Measurements from ENCODE around the gene PLXND1.
A peak's percentile ranks its signal among the peaks of the same experiment; 100 is the strongest.
"Not testable (repeated sequence)": the region's sequence is repeated elsewhere in the genome, so short reads cannot be mapped to it uniquely, and the experiment has no call there.

PLXND1 gene

DNA sequence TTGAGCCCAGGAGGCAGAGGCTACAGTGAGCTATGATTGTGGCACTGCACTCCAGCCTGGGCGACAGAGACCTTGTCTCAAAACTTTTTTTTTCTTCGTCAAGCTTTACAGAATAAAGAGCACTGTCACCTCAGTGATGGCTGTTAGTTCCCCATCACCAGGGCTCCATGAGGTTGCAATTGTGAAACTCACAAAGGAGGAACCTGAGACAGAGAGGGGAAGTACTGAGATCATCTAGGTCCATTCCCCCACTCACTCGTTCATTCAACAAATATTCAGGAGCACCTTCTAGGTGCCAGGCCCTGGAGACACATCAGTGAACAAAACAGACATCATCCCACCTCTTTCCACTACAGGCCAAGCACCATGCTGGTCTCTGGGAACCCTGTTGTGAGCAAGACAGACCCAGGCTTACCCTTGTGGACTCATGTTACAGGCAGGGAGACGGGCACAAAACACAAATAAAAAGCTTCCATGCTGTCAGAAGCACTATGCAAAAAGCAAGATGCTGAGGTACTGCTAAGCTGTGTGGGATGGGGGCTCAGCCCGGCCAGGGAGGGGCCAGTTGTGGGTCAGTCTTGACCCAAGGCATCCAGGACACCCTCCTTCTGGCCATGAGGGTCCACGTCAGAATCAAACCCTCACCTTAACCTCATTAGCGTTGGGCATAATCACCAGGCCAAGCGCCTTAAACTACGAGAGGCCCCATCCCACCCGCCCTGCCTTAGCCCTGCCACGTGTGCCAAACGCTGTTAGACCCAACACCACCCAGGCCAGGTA, 80.2 kb downstream of the PLXND1 start:
- DNase-seq: peak in 3 of 14 donors; percentile 8 to 11 (median 10)

DNA sequence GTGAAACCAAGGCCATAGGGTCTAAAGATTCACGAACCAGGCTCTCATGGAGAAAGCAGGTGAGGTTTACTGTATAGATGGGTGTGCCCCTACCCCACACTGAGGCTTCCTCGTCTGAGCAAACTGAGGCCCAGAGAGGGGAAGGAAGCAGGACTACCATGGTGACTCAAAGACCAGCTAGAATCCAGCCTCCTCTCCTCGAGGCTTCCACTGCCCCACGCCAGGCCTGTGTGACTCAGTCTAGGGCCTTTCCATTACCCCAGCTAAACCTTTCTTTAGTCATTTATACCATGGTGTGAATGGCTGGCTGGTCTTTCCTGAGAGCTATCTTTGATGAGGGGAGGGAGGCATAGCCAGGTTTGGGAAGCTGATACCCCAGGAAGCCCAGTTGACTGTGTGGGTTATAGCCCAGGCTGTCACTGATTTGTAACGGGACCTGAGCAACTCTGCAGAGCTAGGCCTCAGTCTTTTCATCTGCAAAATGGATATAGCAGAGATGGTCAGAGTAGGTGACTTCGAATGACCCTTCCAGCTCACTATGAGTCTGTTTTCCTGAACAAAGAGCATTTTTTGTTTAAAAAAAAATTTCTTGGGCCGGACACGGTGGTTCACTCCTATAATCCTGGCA, 81.0 kb downstream of the PLXND1 start:
- no peak for DNase-seq

DNA sequence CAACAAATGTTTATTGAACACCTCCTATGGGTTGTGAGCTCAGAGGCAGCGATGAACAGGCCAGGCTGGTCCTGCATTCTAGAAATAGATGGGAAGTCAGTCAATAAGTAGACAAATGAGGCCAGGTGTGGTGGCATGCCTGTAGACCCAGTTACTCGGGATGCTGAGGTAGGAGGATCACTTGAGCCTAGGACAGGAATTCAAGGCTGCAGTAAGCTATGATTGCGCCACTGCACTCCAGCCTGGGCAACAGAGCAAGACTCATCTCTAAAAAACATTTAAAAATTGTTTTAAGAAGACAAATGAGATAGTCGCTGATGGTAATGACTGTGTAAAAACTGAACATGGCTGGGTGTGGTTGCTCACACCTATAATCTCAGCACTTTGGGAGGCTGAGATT, 82.4 kb downstream of the PLXND1 start:
- no peak for DNase-seq

DNA sequence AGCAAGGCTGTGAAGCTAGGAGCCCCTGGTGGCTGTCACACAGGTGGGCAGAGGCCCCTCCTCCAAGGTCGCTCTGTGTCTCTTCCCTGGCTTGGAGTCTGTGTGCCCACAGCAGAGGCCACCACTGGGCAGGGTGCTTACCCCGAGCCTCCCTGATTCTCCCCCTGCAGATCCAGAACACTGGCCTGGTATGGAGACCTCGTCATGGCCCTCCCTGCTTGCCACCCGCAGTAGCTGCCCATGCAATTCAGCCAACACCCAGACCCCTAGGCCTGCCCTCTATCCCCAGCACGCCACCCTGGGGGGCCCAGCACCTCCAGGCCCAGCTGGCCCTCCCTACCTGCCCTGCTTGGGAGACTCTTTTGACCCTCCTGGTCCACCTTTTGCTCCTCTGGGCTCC, 83.5 kb downstream of the PLXND1 start:
- DNase-seq: no peak

DNA sequence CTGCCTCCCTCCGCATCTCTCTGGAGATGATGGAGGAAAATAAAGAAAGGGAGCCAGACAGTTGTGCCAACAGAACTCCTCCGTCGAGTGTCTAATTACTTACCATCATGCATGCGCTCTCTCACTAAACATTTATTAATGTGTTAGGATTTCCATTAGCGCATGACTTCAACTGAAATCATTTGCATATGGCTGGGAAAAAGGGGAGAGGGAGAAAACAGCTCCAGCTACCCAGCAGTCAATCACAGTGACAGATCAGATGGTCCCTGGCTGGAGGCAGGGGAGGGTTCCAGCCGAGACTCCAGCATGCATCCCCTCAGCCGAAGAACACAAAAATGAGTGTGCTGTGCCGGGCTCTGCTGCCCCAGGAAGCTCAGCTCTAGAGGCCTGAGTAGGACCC, 84.9 kb downstream of the PLXND1 start:
- DNase-seq: no peak

DNA sequence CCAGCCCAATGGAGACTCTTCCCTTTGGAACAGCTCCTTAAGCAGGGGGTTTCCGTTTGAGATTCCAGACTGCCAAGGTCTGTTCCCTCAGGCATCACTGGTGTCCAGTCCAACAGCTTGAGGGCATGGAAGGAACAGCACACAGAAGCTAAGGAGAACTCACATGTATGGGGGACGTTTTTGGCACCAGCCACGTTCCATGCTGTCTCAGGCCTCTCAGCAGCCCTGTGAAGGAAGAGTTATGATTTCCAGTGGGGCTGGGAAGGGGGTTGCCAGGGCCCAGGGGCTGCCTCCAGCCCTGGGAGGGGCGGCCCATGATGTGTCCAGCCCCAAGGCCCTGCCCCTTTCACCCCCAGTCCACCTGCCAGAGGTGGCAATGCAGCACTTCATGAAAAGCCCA, 85.5 kb downstream of the PLXND1 start:
- DNase-seq: no peak

DNA sequence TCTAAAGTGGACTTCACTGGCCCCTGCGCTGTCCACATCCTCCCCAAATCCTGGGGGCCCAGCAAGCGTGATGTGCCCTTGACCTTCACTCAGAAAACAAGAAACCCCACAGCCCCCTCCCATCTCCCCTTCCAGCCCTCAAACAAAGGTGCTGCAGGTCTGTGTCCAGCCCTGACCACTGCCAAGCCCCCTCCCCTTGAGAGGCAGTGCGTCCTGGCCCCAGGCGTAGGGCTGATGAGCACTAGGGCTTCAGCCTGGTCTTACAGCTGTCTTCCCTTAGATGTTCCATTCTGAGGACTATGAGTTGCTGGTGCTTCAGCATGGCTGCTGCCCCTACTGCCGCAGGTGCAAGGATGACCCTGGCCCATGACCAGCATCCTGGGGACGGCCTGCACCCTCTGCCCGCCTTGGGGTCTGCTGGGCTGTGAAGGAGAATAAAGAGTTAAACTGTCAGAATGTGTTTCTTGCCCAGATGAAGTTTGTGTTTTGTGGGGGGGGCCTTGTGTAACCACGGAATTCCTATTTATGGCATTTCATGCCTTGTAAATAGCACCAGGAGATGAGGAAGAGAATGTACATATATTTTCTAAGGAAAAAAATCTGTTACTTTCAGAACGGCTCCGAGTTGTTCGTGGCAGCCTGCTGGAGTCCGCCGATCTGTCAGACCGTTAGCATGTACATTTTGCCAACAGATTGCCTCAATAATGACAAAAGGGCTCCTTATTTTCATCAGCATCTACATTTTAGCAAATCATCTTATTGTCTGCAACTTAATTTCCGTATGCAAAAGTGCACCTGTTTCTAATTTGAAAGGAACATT, 86.4 kb downstream of the PLXND1 start:
- DNase-seq: no peak

DNA sequence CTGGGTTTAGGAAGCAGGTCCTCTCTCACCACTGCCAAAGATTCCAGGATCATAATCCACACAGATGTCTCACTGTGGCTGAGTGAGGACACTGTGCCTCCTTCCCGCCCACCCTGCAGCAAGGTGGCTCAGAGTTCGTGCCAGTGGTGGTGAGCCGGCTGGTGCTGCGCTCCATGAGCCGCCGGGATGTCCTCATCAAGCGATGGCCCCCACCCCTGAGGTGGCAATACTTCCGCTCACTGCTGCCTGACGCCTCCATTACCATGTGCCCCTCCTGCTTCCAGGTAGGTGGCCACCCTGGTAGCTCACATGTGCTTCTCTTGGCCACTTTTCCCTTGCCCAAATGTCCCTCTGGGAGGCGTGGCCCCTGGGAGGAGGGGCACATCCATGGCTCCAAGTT, 87.0 kb downstream of the PLXND1 start:
- DNase-seq: no peak

DNA sequence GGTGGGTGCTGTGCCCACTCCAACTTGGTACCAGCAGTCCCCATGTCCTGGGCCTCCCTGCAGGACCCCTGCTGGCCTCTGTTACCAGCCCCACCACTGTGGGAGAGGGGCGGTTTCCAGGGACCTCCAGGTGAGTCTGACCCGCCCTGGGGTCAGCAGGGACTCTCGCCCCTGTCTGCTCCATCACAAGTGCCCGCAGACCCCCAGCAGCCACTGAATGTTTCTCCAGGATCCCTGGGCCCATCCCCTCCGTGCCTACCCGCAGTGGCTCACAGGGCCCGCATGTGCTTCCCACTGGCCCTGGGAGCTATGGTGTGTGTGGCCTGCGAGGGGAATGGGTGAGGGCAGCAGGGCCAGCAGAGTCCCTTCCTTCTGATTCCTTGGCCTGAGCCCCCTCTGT, 87.9 kb downstream of the PLXND1 start:
- no peak for DNase-seq

DNA sequence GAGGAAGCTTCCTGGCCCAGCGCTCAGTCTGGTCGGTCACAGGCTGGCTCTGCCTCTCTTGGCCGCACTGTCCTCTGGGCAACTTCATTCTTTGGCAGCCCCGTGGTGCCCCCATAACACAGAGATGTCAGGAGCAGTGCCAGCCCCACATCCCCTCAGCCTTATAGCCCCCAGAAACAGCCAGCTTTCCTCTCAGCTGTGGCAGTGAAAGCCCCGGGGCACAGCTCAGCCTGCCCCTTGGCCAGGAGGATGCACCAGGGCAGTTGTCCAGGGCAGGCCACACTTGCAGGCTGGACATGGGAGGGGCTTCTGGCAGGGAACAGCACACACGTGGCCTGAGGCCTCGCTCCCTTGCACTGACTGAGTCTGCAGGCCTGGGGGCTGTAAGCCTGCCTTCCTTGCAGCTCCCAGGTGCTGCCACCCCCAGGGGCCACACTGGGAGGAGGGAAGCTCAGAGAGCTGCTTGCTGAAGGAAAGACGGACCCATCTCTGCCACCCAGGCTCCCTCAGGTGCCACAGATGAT, 88.4 kb downstream of the PLXND1 start:
- peak in 5 of 14 donors; percentile 12 to 33 (median 17) for DNase-seq

DNA sequence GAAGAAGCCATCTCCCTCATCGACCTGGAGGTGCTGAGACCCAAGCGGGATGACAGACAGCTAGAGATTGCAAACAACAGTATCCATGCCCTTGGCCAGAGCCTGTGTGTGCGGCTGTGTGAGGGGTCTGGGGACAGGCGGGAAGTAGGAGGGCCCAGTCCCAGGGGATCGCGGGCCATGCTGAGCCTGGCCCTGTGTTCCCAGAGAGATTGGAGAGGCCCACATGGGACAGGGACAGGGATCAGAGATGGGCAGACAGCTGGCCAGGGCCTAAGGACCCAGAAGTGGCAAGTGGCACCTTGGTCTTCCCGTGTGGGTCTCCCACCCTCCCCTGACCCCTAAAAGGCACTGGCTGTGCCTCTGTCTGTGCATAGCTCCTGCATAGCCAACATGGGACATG, 89.0 kb downstream of the PLXND1 start:
- no peak for DNase-seq

DNA sequence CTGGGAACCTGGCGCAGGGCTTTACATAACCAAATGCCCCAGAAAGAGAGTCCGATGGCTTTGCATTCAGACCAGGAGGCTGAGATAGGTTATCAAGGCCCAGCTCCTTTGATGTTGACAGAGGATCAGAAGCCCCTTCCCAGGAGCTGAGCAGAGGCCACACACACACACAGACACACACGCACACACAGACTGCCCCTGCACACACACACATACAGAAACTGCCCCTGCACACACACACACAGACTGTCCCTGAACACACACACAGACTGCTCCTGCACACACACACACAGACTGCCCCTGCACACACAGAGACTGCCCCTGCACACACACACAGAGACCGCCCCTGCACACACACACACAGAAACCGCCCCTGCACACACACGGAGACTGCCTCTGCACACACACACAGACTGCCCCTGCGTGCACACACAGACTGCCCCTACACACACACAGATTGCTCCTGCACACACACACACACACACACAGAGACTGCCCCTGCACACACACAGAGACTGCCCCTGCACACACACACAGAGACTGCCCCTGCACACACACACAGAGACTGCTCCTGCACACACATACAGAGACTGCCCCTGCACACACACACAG, 90.5 kb downstream of the PLXND1 start:
- DNase-seq: not testable (repeated sequence)

DNA sequence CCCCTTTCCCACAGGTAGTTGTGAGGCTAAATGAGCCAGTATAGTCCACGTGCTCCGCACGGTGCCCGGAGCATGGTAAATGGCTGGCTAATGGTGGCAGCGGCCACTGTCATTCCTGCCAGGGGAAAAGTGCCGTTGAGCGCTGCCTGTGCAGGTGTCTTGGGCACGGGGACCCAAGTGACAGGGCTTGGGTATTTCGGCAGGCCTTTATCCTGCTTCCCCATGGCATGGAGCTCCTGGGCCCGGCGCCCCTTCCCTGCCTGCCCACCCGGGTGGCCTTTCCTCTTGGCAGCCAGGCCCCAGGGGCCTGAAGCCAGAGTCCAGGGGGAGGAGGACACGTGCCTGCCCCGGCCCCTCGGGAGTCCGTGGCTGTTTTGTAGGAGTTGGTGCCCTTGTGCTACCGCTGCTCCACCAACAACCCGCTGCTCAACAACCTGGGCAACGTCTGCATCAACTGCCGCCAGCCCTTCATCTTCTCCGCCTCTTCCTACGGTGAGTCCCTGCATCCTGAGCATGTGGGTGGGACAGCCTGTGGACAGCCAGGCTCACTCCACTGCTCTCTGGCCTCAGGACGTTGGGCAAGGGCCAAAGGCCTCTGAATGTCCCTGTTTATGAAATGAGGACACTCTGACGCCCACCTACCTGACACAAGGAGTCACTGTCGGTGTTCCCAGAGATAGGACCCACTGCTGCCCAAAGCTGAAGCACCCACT, 91.2 kb downstream of the PLXND1 start:
- DNase-seq: not testable (repeated sequence)

DNA sequence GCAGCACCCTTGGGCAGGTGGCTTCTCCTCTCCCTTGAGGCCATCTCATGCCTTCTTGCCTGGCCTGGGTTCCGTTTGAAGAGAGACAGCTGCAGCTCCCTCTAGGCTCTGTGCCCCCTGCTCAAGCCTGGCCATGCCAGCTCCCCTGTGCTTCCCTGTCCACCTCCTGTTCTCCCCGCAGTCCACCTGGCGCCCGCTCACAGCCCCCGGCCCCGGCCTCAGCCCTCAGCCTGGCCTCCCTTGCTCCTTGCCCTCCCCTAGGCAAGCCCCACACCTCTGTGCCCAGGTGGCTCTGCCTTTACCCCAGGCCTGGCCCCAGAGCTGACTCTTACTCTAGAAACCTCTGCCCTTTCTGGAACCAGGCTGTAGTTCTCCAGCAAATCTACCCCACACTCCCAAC, 91.9 kb downstream of the PLXND1 start:
- no peak for DNase-seq

DNA sequence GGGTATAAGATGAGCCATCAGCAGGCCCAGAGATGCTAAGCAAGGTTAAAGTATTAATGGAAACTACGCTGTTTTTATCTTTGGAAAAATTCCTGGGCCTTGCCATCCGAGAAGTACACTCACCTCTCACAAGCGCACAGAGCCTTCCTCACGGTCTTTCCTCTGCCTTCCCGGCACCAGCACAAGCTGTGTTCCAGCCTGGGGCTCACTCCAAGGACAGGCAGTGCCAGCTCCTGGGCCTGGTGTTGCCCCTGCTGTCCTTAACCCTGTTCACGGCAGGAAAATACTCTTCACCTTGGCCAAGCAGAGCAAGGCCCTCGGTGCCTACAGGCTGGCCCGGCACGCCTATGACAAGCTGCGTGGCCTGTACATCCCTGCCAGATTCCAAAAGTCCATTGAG, 92.4 kb downstream of the PLXND1 start:
- peak in 2 of 14 donors; percentile 38 to 42 for DNase-seq

DNA sequence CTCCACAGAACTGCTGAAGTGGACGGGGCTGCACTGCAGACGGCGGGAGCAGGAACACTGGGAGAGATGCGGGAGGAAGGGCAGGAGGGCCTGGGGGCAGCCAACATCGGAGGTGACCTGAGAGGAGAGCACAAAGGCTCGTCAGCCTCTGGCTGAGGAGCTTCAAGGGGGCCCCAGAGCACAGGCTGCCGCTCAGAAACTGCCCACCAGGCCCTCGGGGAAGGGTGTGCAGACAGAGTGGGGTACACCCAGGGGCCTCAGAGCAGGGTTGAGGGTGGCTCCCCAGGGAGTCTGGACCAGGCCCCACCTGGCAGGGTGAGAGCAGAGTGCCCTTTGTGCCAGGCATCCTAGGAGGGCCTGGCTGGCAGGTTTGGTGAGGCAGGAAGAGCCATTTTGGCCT, 92.8 kb downstream of the PLXND1 start:
- DNase-seq: no peak

DNA sequence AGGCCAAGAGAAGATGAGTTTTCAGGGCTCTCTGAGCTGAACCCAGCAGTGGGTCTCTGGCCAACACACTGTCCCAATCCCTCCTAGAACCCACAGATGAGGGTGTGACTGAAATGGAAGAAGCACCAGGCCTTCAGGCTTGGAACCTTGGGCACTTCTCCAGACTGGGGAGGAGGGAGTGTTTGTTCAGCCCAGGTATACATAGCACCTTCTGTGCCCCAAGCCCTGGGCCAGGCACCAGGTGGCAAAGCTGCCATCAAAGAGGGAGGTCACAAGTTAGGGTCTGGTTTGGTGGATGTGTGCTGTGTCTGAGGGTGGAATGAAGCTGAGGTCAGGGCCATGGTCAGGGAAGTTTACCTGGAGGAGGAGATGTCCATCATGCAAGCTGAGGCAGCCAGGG, 93.9 kb downstream of the PLXND1 start:
- DNase-seq: no peak

DNA sequence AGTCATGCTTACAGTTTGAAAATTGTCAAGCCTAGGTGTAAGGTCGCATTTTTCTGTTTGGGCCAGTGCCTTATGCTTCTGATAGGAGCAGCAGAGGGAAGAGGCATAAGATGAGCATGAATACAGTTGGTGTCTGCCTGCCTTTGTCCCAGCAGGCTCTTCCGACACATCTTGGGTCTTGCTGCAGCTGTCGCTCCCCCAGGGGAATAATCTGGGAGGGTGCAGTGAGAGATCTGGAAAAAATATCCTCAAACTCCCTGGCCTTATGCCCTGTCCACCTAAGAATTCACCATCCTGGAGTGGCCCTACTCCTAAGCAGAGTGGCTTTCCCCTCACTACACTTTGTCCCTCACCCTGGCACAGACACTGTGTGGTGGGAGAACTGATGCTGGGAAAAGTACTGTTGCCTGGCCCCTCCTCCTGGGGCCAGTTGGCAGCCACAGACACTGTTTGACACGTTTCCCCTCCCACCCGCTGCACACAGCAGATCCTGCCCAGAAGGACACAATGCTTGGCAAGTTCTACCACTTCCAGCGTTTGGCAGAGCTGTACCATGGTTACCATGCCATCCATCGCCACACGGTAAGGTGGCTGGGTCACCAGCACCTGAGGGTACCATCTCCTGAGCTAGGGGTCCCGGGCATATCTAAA, 99.2 kb downstream of the PLXND1 start:
- peak in 12 of 14 donors; percentile 7 to 80 (median 30) for DNase-seq

DNA sequence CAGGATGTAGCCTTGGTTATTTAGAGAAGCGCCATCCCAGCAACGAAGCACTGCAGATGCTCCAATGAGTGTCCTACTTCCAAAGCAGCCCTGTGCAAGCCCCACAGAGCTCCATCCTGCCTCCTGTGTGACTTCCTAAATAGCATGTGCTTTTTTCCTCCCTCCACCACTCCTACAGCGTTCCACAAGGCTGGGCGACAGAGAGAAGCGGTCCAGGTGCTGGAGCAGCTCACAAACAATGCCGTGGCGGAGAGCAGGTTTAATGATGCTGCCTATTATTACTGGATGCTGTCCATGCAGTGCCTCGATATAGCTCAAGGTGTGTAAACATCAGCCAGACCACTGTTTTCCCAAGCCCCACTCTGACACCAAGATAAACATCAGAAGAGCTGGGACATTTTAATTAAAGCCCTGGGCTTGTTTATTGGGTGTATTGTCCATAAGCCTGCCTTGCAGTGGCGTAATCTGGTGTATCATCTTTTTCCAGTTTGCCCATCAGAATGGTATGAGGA, 100.2 kb downstream of the PLXND1 start:
- DNase-seq: no peak

DNA sequence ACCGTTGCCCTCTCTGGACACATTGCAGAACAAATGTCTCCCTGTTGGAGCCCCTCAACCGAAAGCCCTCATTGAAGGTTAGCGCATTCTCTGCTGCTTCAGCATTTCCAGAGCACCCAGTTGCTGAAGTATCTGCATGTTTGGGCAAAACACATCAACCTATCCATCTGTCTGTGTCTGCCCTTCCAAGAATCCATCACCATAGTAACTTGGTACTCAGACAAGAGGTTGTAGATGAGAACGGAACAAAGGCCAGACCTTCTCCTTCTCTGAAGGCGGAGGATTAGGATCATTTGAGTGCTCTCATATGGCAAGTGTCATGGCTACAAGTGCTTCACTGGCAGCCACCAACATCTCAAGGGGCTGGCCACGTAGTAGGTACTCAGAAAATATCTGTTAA, 101.1 kb downstream of the PLXND1 start:
- DNase-seq: peak in 1 of 14 donors; percentile 81
